Activated CD8-positive, alpha-beta memory T cell treated with anti-CD3 and anti-CD28 coated beads, Interleukin-2, amount 50 U/mL, for 24 hours (primary cell): ENCODE data around the gene CPOX.

Source experiments
- DNase-seq: peaks from one replicate; pipeline ENCODE4 v3.0.0-alpha.2; 2020; ENCODE audit errors: extremely low read depth

The CPOX gene

DNA sequence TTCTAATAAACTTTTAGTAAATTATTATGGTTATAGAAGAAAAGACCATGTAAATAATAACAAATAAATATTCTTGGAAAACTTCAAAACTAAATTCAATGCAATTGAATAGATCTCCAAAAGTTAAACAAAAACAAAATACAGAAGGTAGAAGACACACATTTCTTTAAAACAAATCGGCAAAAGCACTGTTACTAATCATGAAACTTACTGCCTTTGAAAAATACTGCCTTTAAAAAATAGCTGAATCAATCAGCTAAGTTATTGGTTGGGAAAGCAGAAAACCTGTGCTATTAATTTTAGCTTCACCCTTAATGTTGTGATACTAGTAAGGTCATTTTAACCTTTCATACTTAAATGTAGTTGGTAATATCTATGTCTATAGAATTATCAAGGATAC lies 58.7 kb downstream of the CPOX start:
- DNase-seq = no peak

DNA sequence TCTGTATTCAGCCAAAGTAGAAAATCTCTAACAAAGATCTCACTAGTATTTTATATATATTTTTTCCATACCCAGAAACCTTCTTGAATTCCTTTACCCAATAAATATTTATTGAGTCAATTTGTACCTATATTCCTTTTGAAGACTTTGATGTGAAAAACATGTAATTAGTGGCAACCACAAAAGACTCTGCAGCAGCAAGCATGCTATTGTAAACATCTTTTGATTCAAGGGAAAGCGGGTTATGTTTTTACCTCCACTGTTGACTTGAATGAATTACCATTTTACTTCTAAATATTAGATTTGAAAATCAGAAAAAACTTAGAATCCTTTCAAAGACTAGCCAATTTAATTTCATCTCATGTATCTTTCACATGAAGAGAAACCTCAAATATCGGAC lies 59.2 kb downstream of the CPOX start:
- no peak for DNase-seq

DNA sequence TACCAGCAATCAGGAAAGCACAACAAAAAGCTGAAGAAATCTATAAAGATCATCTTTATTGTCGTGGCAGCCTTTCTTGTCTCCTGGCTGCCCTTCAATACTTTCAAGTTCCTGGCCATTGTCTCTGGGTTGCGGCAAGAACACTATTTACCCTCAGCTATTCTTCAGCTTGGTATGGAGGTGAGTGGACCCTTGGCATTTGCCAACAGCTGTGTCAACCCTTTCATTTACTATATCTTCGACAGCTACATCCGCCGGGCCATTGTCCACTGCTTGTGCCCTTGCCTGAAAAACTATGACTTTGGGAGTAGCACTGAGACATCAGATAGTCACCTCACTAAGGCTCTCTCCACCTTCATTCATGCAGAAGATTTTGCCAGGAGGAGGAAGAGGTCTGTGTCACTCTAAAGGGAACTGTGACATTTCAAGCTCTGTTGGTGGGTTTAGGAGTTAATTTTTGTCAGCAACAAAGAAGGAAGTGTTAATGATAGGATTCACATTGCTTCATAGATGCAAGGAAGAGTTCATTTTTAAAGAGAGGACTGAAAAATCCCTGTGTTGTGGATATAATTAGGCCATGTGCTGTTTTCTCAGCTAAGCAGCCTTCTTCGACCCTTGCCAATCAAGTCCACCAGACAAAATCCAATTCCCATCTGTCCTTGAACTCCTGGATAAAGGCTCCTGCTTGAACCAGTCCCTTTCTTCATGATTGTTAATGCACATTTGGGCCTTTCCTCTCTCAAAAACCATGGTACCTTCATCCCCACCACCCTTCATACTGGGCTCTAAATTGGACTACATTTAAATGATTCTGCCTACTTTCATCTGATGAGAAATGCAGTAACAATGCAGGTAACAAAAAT lies 60.5 kb downstream of the CPOX start:
- DNase-seq = no peak

DNA sequence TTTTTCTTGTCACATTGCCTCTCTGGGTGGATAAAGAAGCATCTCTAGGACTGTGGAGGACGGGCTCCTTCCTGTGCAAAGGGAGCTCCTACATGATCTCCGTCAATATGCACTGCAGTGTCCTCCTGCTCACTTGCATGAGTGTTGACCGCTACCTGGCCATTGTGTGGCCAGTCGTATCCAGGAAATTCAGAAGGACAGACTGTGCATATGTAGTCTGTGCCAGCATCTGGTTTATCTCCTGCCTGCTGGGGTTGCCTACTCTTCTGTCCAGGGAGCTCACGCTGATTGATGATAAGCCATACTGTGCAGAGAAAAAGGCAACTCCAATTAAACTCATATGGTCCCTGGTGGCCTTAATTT lies 61.2 kb downstream of the CPOX start:
- DNase-seq = no peak

DNA sequence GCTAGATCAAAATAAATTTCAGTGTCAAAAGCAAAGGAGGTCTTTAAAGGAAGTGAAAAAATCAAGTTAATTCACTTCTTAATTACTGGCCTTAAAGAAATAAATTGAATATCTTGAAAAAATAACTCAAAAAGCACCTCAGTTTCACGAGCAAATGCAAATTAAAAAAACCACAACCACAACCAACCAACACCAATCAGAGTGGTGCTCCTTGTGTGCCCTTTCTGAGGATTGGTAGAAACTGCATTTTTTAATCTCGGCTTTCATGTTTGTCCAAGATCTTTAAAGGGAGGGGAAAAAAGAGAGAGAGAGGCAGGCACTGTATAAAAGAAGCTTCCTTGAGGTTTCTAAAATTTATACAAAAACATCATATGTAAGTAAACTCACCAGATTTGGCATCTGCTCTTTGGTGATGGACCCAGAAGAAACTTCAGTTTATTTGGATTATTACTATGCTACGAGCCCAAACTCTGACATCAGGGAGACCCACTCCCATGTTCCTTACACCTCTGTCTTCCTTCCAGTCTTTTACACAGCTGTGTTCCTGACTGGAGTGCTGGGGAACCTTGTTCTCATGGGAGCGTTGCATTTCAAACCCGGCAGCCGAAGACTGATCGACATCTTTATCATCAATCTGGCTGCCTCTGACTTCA lies 61.7 kb downstream of the CPOX start, which contains the start of gene GPR15:
Gene GPR15, plus strand, starts transcription at position 357 of the 653 bp plus-strand sequence. Its CDS starts 56 bp downstream, at position 413.
- no peak for DNase-seq

DNA sequence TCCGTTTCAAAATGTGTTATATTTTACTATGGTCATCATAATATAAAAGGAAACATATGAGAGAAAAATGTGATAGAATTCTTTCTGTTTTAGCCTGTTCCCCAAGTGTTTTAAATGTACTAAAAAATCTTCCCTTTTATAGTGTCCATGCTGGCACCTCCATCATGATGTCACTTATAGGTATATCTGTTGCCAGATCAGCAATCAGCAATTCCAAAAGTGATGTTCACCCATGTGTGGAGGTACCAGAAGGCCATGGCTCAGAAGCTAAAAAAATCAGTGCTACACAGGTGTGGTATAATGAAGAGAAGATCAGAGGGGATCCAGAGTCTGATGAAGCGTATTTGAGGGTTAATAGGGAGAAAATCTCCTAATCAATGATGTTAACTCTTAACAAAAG lies 62.7 kb downstream of the CPOX start:
- DNase-seq = no peak

DNA sequence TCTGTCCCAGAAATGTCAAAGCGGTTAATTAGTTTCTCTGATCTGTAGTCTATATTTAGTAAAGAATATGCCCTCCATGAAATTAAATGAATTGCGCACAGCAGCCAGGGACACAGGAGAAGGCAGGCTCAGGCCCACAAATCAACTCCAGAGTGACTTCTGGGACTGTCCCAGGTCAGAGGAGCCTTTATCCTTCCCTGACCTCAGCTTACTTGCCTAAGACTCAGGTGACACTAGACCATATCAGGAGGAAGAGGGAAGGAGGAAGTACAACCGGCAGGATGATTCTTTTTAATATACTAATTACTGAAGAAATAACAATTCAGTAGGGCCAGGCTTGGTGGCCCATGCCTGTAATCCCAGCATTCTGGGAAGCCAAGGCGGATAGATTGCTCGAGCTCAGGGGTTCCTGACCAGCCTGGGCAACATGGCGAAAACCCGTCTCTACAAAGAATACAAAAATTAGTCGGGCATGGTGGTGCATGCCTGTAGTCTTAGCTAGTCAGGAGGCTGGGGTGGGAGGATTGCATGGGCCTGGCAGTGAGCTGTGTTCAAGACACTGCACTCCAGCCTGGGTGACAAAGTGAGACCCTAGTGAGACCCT lies 63.5 kb downstream of the CPOX start:
- no peak for DNase-seq
